Neutrophil (primary cell): Measurements from ENCODE around the gene MAGEB17.

Experiments
- H3K27ac ChIP-seq: fragments of 200-600 bp; sonication (generic); 2 replicates; pipeline ENCODE4 v1.5.1; 2016; ENCODE audit warnings: mild to moderate bottlenecking, moderate library complexity
- H3K27me3 ChIP-seq: fragments of 200-600 bp; sonication (generic); 2 replicates; pipeline ENCODE4 v1.6.0; 2016; ENCODE audit warnings: mild to moderate bottlenecking
- H3K36me3 ChIP-seq: fragments of 200-600 bp; sonication (generic); 2 replicates; pipeline ENCODE4 v1.5.1; 2017
- H3K4me1 ChIP-seq, 2 experiments: fragments of 200-600 bp in 1 of 2; sonication (generic) in 1 of 2; 1 replicate in 1 of 2; 2 replicates in 1 of 2; pipeline versions ENCODE4 v1.5.1 to v1.6.1; 2013 to 2016; ENCODE audit warnings: low read depth in 1 of 2, low read length in 1 of 2, mild to moderate bottlenecking in 1 of 2, moderate library complexity in 1 of 2; ENCODE audit not compliant: control insufficient read depth in 1 of 2, insufficient read depth in 1 of 2
- H3K4me3 ChIP-seq, 2 experiments: fragments of 200-600 bp in 1 of 2; sonication (generic) in 1 of 2; 1 replicate in 1 of 2; 2 replicates in 1 of 2; pipeline ENCODE4 v1.5.1; 2013 to 2016; ENCODE audit warnings: low read depth in 1 of 2, low read length in 1 of 2, mild to moderate bottlenecking in 1 of 2, moderate library complexity in 1 of 2
- H3K9me3 ChIP-seq: fragments of 200-600 bp; sonication (generic); 2 replicates; pipeline ENCODE4 v1.5.1; 2016
- TF ChIP-seq, protein P1 (sequence below): fragments of 200-600 bp; sonication (generic); IDR thresholded peaks from 2 replicates; pipeline ENCODE4 v1.5.1; 2016; ENCODE audit warnings: antibody characterized with exemption

The MAGEB17 gene

DNA sequence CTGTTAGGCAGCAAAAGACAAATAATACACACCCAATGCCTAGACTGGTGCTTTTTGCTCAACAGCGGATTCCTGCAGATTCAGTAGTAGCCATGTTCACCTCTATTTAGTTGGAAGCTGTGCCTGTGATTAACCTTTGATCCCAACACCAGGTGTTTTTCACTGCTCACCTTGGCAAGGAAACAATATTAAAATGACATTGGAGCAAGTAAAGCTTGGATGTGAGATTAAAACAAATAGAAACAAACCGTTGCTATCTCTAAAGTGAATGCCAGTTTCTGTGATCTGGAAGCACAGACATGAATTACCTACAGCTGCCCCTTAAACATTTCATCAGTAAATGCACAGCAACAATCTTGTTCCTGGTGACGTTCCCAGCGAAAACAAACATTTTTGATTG is 35.7 kb downstream of the MAGEB17 start:
- TF ChIP-seq, protein P1, sequence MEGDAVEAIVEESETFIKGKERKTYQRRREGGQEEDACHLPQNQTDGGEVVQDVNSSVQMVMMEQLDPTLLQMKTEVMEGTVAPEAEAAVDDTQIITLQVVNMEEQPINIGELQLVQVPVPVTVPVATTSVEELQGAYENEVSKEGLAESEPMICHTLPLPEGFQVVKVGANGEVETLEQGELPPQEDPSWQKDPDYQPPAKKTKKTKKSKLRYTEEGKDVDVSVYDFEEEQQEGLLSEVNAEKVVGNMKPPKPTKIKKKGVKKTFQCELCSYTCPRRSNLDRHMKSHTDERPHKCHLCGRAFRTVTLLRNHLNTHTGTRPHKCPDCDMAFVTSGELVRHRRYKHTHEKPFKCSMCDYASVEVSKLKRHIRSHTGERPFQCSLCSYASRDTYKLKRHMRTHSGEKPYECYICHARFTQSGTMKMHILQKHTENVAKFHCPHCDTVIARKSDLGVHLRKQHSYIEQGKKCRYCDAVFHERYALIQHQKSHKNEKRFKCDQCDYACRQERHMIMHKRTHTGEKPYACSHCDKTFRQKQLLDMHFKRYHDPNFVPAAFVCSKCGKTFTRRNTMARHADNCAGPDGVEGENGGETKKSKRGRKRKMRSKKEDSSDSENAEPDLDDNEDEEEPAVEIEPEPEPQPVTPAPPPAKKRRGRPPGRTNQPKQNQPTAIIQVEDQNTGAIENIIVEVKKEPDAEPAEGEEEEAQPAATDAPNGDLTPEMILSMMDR, result no peak
- Histone ChIP-seq H3K4me1 (no peaks in the 10 kb centered on the region), H3K4me3 (no peak overlapping the region), H3K9me3 (no peaks in the 10 kb centered on the region), H3K36me3 (no peaks in the 10 kb centered on the region), H3K27me3 (no peaks in the 10 kb centered on the region), H3K27ac (no peak overlapping the region)

- Histone ChIP-seq H3K4me3 (no peak overlapping the region), H3K27me3 (no peaks in the 10 kb centered on the region), H3K9me3 (no peaks in the 10 kb centered on the region), H3K4me1 (no peaks in the 10 kb centered on the region), H3K36me3 (no peaks in the 10 kb centered on the region), H3K27ac (no peak overlapping the region)
- TF ChIP-seq, protein P1, result no peak
Measured at GRCh38 chrX:16204538-16204937, 37.3 kb downstream of the MAGEB17 start.

DNA sequence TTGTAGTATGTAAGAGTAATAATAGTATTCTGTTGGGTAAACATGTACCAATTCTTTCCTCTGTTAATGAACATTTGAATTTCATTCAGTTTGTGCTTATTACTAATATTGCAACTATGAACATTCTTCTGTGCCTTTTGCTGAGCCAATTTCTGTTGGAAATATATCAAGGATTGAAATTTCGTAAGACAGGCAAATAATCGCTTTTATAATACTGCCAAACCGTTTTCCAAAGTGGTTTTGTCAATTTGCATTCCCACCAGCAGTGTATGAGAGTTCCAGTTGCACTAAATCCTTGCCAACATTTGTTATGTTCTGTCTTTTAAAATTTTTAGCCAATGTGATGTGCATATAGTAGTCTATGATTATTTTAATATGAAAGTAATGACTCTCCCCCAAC is 38.6 kb downstream of the MAGEB17 start:
- Histone ChIP-seq H3K27ac (no peak overlapping the region), H3K9me3 (no peaks in the 10 kb centered on the region), H3K4me1 (no peaks in the 10 kb centered on the region), H3K27me3 (no peaks in the 10 kb centered on the region), H3K4me3 (no peak overlapping the region), H3K36me3 (no peaks in the 10 kb centered on the region)
- TF ChIP-seq, protein P1, result no peak

DNA sequence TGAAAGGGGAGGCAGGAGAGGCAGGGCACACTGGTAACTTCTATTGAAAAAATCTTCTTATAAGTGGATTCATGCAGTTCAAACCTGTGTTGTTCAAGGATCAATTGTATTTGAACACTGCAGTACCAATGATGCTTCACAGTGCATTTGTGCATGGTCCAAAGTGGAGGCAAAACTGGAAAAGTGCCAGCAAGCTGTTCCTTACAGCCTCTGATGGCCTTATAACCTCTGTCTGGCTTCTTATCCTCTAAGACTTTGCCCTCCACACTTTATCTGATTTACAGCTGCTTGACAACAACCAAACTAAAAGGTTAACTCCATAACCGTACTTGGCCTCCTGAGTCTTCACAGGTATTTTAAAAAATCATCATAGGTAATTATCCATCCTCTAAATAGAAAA is 40.4 kb downstream of the MAGEB17 start:
- H3K4me1 ChIP-seq, result no peaks in the 10 kb centered on the region
- H3K36me3 ChIP-seq, result no peaks in the 10 kb centered on the region
- H3K27ac ChIP-seq, result no peak overlapping the region
- H3K27me3 ChIP-seq, result no peaks in the 10 kb centered on the region
- no peaks in the 10 kb centered on the region for H3K9me3 ChIP-seq
- TF ChIP-seq, protein P1, result no peak
- no peak overlapping the region for H3K4me3 ChIP-seq

DNA sequence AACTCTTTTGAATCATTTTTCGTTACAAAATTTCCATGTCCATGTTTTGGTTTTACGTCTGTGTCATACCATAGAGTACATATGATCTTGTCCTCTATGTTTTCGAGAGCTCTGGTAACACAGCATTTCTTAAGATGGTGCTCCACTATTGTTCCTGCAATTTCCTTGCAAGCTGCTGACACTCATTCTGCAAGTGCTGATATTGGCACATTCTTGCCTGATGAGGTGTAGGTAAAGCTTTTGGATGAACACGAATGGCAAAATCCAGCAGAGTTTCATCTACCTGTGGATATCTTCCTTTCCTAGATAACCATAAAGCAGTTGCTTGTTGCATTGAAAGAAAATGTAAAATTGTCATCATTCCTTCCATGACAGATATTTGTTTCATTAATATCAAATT is 41.3 kb downstream of the MAGEB17 start:
- Histone ChIP-seq H3K4me3 (no peak overlapping the region), H3K27ac (no peak overlapping the region), H3K27me3 (no peaks in the 10 kb centered on the region), H3K36me3 (no peaks in the 10 kb centered on the region), H3K4me1 (no peaks in the 10 kb centered on the region), H3K9me3 (no peaks in the 10 kb centered on the region)
- TF ChIP-seq, protein P1, result no peak

DNA sequence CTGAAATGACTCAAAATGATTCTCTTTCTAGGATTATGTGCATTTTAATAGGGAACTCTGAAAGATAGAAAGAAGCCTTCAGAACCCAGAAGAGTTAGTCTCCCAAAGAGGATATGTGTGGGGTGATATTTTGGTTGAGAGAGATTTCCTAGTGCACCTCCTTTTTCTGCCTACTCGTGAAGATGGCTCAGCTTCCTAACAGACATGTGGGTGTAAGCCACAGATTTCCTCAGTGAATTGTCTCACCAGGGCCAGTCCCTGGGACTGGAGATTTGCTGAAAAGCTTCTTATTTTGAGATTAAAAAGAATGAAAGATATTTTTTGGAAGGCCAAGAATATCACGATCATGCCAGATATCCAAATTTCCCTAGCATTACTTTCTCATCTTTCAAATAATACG is 42.8 kb downstream of the MAGEB17 start:
- Histone ChIP-seq H3K9me3 (no peaks in the 10 kb centered on the region), H3K4me1 (no peaks in the 10 kb centered on the region), H3K27me3 (no peaks in the 10 kb centered on the region), H3K36me3 (no peaks in the 10 kb centered on the region), H3K27ac (no peak overlapping the region), H3K4me3 (no peak overlapping the region)
- TF ChIP-seq, protein P1, result no peak
